SW480 (cell line): ENCODE results near the gene GRB14.
"Not testable (repeated sequence)": the region's sequence is repeated elsewhere in the genome, so short reads cannot be mapped to it uniquely, and the experiment has no call there.

Experiments
- DNase-seq: peaks from one replicate; pipeline ENCODE4 v3.0.0-alpha.2; 2016; ENCODE audit warnings: low spot score

GRB14 gene

DNA sequence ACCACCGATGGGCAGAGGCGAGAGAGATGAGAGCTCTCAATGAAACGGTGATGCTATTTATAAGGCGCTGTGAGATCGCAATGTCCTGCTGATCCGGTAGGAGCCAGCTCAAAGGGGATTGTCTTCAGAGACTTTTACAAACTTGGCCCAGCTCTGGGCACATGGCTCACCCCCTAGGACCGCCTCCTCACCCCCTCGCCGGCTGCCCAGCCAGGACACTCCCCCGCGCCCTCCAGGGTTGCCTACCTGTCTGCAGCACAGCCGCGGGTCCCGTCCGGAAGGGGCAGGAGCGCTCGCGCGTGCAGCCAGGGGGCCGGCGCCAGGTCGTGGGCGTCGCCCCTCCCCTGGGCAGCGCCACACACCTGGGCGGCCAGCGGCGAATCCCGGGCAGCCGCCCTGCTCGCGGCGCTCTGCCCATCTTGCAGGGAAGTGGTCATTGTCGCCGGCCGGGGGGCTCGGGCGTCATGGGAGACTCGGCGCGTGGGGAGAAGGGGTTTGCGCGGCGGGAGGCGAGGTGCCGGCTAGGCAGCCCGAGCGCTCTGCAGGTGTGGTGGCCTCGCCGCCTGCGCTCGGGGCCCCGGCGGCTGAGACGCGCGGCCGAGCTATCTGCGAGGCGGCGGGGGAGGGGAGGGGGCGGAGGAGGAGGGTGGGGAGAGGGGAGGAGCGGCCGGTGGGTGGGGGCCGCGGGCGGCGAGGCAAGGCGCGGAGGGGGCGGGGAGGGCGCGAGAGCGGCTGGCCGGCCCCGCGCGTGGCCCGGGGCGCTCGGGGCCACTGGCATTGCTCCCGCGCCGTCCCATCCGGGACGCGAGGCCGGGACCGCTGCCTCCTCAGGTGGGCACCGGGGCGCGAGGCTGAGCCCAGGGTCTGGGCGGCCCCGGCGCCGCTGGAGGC, at the start of gene GRB14:
Gene GRB14 (minus strand): TSS at position 610 of the 891 bp plus-strand sequence. CDS start 173 bp downstream, at position 437.
- DNase-seq, result peak; percentile 39

DNA sequence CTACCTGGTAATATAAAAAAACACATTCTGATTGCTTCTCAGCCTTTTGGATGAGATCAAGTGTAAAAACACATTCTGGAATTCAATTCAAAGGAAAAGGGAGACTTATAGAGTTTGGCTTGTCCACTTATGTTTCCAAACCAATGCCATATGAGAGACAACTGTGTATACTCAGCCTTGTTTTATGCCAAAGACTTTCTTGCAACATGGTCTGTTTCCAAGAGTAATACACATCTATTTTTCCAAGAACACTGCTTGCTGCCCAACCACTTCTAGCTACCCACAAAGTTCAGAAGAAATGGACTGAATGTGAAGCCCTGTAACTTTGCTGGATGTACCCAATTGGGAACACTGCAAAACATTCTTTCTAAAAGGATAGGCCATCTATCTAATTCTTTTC, 48.0 kb upstream of the GRB14 start:
- no peak for DNase-seq

DNA sequence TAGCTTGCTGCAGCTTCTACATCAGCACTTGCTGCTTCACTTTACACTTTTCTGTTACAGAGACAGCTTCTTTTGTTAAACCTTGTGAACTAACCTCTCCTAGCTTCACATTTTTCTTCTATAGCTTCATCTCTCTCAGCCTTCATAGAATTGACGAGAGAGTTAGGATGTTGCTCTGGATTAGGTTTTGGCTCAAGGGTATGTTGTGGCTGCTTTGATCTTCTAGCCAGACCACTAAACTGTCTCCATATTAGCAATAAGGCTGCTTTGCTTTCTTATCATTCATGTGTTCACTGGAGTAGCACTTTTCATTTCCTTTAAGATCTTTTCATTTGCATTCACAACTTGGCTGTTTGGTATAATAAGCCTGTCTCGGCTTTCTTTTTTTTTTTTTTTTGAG, 46.3 kb upstream of the GRB14 start:
- no peak for DNase-seq

DNA sequence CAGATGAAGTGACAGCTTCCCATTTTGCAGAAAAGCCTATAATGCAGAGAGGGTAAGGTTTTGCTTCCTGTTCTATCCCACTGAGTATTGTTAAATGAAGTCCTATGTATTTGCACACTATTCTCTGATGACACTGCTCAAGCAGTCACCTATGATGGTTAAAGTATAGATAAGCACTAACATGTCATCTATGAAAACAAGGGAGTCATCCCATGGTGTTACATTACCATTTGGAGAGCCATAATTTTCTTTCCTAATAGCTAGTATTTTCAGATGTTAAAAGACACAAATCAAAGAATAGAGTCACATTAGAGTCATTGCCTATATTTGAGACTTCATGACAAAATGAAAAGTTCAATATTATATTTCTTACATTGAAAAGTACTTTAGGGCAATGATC, 42.8 kb upstream of the GRB14 start:
- no peak for DNase-seq

DNA sequence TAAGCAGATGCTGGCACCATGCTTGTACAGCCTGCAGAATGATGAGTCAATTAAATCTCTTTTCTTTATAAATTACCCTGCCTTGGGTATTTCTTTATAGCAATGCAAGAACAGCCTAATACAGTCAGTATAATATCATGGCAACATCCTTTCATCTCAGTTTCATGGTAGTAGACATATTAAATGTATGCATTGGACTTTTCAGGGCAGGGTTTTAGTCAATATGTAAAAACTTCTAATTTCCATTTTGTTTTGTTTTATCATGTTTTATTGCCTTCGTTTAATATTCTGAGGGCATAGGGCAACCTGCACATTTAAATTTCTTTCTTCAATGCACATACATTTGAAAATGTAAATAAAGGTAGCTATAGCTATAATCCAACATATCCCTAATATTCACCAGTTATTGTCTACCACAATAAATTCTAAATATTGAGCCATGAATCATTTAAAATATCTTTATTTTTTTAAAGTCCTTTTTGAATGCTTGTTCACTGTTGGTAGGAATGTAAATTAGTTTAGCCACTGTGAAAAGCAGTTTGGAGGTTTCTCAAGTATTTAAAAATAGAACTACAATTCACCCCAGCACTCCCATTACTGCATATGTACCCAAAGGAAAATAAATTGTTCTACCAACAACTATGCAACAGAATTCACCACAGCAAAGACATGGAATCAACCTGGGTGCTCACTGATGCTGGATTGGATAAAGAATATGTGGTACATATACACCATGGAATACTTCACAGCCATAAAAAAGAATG, 41.8 kb upstream of the GRB14 start:
- DNase-seq, result no peak

DNA sequence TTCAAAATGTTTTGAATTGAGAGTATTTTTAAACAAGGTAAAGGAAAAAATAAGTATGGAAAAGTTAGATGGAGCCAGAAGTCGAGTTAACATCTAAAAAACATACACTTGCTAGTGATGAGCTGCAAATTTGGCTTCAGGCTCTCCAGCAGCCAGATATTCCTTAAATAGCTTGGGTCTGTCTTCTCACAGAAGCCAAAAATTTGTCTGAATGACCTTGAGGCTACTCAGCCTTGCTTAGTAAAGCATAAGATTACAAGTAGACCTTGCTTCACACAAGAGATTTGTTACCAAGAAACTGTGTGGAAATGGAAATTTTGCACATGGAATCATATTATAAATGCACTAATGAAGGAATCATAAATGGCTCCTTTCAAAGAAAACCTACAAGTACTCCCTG, 40.8 kb upstream of the GRB14 start:
- DNase-seq, result no peak

DNA sequence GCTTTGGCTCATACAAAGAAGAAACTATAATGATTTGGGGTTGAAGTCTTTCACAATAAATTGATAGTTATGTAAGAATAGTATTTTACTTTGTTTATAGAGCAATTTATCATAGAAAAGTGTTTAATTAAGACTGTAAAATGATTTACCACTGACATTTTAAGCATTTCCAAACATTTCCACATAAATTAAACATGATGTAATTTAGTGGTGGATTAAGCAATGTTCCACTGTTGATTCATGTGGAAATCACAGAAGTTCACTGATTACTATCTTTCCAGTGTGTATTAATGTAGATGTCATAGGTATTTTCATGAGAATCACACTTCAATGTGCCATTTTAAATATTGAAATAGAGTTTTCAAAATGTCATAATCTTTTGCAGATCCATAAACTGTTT, 40.1 kb upstream of the GRB14 start:
- DNase-seq, result no peak

DNA sequence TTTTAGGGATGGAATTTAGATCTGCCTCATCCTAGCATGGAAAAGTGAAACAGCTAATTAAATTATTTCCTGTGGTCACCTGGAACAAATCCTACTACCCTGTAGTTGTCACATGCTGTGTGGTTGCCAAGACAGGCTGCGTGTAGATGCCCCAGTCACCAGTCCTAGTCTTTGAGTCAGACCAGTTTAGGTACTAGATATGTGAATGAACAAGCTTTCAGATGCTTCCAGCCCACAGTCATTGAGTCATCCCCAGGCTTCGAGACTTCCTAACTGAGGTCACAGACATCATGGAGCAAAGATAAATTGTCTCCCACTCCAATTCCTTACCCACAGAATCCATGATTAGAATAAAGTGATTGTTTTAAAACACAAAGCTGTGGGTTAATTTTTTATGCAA, 35.8 kb upstream of the GRB14 start:
- DNase-seq, result no peak

DNA sequence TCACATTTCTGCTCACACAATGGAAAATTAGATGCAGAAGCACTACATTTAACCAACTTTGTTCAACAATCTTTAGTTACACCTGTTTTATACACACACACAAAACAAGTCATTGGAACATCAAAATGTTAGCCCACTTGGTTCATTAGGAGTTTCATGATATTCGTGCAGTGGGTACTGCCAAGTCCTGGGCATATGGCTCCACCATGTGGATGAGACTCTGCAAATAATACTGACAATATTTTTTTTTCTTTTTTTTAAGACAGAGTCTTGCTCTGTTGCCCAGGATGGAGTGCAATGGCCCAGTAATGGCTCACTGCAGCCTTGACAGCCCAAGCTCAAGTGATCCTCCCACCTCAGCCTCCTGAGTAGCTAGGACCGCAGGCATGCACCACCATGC, 34.5 kb upstream of the GRB14 start:
- DNase-seq, result no peak

DNA sequence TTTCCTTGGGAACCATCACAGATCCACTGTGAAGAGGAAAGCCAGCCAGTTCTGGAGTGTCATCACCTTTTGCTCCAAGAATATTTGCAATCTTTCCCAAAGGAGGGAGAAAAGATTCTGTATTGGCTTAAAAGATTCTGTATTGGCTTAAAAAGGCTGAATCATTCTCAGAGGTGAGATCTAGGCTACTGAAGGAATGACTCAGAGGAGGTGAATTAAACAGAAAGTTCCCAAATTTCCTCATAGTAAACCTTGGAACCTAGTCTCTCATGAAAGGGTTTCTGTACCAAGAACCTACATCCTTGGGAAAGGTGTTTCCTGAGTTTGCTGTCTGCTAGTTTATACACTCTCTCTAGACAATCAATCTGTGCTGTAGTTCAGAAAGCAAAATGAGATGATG, 34.1 kb upstream of the GRB14 start:
- no peak for DNase-seq

DNA sequence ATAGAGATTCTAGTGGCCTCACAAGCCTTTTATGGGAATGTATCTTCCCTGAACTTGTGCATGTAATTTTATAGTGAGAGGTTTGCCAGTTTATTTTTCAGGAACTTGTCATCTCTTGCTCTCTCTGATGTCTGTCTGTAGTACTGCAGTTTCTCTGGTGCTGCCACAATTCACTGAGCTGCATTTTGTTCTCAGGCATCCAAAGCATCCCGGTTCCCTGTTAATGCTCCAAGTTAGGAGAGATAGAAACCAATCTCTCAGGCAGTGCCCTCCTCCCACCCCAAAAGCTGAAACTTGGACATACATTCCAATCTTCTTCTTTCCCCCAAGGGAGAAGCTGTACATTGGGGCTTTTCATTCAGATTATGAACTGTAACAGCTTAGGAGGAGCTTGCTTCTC, 30.1 kb upstream of the GRB14 start:
- no peak for DNase-seq

DNA sequence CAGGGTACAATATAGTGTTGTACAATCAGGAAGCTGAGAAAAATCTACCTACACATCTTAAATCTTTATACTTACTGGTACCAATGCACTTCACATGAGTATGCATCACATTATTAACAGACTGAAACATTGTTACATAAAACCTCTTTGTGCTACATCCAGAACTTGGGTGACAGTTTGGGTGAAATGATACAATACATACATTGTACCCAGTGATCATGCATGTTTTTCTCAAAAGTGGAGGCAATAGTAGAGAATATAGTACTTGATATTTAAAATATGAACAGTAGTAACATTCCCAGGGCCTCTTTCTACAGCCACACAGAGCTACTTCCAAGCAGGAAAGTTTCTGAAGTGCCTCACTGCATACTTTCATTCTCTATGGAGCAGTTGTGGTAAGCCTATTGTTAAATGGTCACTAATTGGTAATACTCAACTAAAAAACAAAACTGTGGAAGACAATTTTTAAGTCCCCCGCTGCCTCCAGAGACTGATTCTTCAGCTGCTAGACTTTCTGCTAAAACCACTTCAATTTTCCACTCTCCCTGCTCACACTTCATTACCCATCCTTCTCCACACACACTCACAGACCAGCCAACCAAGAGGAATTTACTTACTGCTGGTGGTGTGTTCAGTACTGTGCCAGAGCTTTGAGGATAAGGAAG, 22.9 kb upstream of the GRB14 start:
- DNase-seq, result no peak

DNA sequence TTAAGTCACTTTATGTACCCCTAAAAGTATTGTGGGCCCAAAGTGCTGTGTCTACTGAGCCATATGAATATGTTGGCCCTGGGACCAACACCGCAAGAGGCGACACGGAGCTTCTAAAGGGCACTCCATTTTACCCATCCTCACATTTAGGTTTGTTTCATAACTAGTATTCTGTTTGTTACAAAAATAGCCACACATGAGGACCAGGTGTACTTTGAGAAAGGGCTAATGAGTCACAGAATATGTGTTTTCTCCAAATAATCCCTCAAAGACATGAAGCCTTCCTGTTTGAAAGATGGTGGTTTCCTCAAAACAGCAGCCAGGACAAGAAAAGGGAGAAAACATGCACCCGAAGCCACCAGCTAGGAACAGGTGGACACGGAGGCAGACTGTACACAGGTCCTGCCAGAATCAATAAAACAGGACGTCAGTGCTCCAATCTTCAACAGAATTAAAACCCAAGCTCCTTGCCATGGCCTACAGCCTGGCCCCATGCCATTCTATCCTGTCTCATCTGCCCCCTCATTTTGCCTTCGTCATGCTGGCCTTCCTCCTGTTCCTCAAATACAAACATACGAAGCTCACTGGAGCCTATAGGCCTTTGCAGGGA, 21.8 kb upstream of the GRB14 start:
- no peak for DNase-seq

DNA sequence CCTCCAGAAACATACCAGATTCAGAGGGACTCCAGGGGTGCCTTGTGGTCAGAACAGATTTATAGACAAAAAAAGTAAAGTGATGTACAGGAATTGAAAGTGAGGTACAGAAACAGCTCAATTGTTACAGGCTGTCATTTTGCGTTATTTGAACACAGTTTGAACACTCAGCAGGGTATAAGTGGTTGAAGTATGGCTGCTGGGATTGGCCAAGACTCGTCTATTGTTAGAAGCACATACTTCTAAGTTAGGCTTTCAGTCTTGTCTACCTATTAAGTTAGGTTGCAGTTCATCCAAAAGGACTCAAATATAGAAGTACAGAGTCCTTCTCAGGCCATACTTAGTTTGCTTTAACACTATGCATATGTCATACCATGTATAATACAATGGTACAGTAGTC, 21.0 kb upstream of the GRB14 start:
- DNase-seq, result no peak

DNA sequence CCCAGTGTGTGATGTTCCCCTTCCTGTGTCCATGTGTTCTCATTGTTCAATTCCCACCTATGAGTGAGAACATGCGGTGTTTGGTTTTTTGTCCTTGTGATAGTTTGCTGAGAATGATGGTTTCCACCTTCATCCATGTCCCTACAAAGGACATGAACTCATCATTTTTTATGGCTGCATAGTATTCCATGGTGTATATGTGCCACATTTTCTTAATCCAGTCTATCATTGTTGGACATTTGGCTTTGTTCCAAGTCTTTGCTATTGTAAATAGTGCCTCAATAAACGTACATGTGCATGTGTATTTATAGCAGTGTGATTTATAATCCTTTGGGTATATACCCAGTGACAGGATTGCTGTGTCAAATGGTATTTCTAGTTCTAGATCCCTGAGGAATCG, 7.0 kb upstream of the GRB14 start:
- DNase-seq, result not testable (repeated sequence)

DNA sequence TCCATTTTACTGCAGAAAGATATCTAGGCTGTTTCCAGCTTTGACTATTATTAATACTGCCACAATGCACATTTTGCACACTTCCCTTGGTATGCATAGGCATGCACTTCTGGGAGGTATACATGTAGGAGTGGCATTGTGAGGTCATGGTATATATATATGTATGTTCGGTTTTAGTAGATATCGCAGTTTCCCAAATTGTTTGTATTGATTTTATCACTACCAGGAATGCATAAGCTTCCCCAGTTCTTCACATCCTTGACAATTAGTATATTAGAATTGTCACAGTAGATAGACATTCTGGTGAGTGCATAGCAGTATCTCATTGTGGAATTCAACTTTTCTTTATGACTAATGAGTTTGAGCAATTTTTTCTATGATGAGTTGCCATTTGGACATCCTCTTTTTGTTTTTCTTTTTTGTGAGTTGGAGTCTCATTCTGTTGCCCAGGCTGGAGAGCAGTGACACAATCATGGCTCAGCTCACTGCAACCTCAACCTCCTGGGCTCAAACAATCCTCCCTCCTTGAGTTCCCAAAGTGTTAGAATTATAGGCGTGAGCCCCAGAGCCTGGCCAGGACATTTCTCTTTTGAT, 4.2 kb upstream of the GRB14 start:
- DNase-seq, result no peak

DNA sequence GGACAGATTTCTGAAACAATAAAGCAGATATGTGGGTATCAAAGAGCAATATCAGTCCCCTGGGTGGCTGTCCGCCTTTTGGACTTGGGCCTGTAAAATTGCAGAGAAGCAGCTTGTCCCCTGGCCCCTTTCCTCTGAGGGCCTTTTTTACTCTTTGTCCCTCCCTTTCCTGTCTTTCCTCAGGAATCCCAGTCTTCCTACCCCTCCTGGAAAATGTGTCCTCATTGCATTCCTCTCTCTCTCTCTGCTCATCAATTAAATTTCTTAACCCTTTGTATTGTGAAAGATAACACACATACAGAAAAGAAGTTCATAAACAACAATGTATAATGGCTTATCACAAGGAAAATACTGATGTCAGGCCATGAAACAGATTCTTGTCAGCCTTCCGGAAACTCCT, 3.0 kb upstream of the GRB14 start:
- DNase-seq, result no peak

DNA sequence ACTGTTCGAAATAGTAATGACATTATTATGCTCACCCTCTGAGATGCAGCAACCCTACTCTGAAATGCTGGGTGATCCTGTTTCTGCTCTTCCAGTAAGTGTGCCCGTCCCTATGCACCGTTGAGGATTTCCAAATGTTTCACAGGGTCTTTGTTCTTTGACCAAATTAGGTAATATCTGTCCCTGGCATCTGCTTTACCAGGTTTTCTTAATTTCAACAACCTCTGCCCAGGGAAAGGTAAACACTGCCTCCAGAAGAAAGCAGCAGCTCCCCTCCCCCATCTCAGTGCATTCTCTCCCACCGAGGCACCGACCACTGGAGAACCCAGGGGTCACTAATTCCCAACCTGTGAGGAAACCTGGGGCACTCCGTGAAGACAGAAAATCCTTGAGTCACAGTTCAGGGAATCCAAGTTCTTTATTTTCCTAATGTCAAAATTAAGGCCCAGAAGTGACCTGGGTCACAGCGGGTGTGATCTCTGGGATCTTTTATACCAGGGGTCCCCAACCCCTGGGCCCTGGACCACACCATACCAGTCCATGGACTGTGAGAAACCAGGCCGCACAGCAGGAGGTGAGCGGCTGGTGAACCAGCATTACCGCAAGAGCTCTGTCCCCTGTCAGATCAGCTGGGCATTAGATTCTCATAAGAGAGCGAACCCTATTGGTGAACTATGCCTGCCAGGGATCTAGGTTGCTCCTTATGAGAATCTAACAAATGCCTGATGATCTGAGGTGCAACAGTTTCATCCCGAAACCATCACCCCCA, 1.2 kb upstream of the GRB14 start:
- no peak for DNase-seq

DNA sequence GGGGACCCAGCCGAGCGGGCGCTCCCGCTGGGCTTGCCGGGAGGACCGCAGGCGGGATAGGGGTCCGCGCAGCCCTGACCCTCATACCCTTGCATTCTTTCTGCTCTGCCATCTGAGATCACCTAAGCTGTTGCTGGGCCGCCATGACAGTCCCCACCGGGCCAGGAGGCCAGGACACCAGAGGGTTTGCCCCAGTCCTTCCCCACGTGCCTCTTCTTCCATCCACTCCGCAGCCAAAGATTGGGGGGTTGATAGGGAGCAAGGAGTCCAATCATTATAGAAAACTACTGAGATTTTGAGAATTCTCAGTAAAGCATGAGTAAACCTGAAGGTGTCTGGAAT, 453 bp upstream of the GRB14 start:
- DNase-seq, result peak; percentile 6

DNA sequence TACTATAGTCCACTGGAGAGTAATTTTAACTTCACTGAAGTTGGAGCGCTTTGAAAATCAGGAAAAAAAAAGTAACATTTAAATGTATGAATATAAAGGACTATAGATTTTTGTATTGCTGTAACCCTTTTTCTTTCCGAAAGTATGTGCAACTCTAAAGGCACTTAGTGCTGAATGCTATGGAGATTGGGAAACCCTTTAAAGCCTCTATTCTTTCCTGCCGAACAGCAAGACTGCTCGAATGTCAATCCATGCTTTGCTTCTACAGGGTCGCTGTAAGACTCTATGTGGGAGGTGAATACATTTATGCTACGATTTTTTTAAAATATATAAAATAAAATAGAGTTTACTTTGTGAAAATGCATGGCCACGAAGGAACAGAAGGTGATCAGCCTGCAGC, 825 bp downstream of the GRB14 start:
- no peak for DNase-seq

DNA sequence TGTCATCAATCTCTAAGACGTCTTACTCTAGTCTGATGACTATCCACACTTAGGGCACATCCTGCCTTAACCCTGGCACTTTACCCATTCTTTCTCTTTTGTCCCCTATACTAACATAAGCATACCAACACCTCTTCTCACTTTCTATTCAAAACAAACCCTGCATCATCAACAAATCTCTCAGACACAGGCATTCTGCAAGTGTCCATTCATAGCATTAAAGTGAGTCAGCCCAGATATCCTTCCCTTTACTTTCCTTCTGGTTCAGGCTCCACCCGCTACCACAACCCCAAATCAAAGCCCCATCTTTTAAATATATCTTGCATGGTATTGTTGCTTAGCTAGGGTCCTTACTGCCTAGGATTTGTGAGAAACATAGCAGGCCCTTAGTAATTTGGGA, 3.8 kb downstream of the GRB14 start:
- no peak for DNase-seq
